A549 (cell line): ENCODE results near the gene STAT5A. TPM values are rescaled to one million over a fixed set of nuclear protein-coding genes. Genes with fewer than 3 reads are reported as not detected.
"Not testable (repeated sequence)": the region's sequence is repeated elsewhere in the genome, so short reads cannot be mapped to it uniquely, and the experiment has no call there.

ENCODE experiments used
- ATAC-seq, 2 experiments: fragments of 200-7000 bp in 1 of 2; fragments of >200 bp in 1 of 2; cut with Nextera tagmentation in 1 of 2; cut with Tn5 transposase in 1 of 2; 3 replicates each; pipeline versions ENCODE4 v1.8.0 to v1.9.1; 2018 to 2020; ENCODE audit warnings: mild to moderate bottlenecking in 1 of 2, moderate library complexity in 1 of 2
- CTCF ChIA-PET: fragments of 300-600 bp; sonication (Branson Sonifier 250); formaldehyde crosslinking; extraction: SDS; loops from one replicate; lab custom pipeline; 2021; ENCODE audit warnings: antibody characterized with exemption, inconsistent platforms; lab: Yijun Ruan, JAX
- POLR2A ChIA-PET: fragments of 350-600 bp; formaldehyde crosslinking; extraction: SDS; loops from one replicate; lab custom pipeline; 2021; ENCODE audit warnings: antibody characterized with exemption, inconsistent platforms; lab: Yijun Ruan, JAX
- DNase-seq, 2 experiments: peaks; one replicate each; pipeline versions ENCODE4 v3.0.0 to v3.0.0-alpha.2; 2011 to 2016; ENCODE audit warnings: low read depth in 1 of 2, low spot score in 1 of 2
- FAIRE-seq: peaks from 2 replicates; lab custom pipeline; 2011; peaks lifted over from hg19 to GRCh38; lab: Jason Lieb, UNC
- H3K27ac ChIP-seq, 2 experiments: fragments of >200 bp; sonication (Bioruptor Twin); formaldehyde crosslinking; 3 replicates each; pipeline ENCODE4 v1.5.1; 2016 to 2017
- H3K4me1 ChIP-seq: fragments of >200 bp; sonication (Bioruptor Twin); formaldehyde crosslinking; 3 replicates; pipeline ENCODE4 v1.6.1; 2016
- H3K4me2 ChIP-seq: fragments of >200 bp; sonication (Bioruptor Twin); formaldehyde crosslinking; 3 replicates; pipeline ENCODE4 v1.6.1; 2016
- H3K4me3 ChIP-seq: fragments of >200 bp; sonication (Bioruptor Twin); formaldehyde crosslinking; 3 replicates; pipeline ENCODE4 v1.5.1; 2016
- H3K9me3 ChIP-seq: fragments of >200 bp; sonication (Bioruptor Twin); formaldehyde crosslinking; 3 replicates; pipeline ENCODE4 v1.6.1; 2016
- CBX2 ChIP-seq: fragments of 200-600 bp; sonication (generic); IDR thresholded peaks from 2 replicates; pipeline ENCODE4 v1.6.1; 2016; ENCODE audit warnings: low read depth, mild to moderate bottlenecking, borderline replicate concordance
- CTCF ChIP-seq: fragments of >200 bp; sonication (Bioruptor Twin); formaldehyde crosslinking; IDR thresholded peaks from 3 replicates; pipeline ENCODE4 v1.5.1; 2016
- ESRRA ChIP-seq: fragments of 150-350 bp; IDR thresholded peaks from 2 replicates; pipeline ENCODE4 v1.6.1; 2014; ENCODE audit warnings: mild to moderate bottlenecking, low read length, borderline replicate concordance
- FOSL2 ChIP-seq, 2 experiments: fragments of 450-650 bp in 1 of 2; fragments of >200 bp in 1 of 2; sonication (Bioruptor Twin) in 1 of 2; formaldehyde crosslinking; IDR thresholded peaks; 2 replicates each; pipeline versions ENCODE4 v1.5.0 to v1.6.1; 2016 to 2020; ENCODE audit warnings: mild to moderate bottlenecking in 1 of 2, moderate library complexity in 1 of 2
- FOXS1 ChIP-seq: fragments of 250-450 bp; sonication (Bioruptor Pico); IDR thresholded peaks from 2 replicates; pipeline ENCODE4 v1.5.0; 2020; ENCODE audit warnings: mild to moderate bottlenecking, moderate library complexity
- GATA3 ChIP-seq: IDR thresholded peaks from 2 replicates; pipeline ENCODE4 v1.6.1; 2012; ENCODE audit warnings: borderline replicate concordance
- JUNB ChIP-seq: fragments of >200 bp; sonication (Bioruptor Twin); formaldehyde crosslinking; IDR thresholded peaks from 2 replicates; pipeline ENCODE4 v1.6.1; 2016
- MAFK ChIP-seq: fragments of 450-650 bp; IDR thresholded peaks from 2 replicates; pipeline ENCODE4 v1.6.1; 2014; ENCODE audit not compliant: partially characterized antibody
- NFE2L2 ChIP-seq: fragments of 150-350 bp; conservative IDR thresholded peaks from 2 replicates; pipeline ENCODE4 v1.6.1; 2014; ENCODE audit warnings: low read length
- PHF8 ChIP-seq: fragments of 200-600 bp; sonication (generic); IDR thresholded peaks from 2 replicates; pipeline ENCODE4 v1.6.1; 2016; ENCODE audit warnings: low read depth, mild to moderate bottlenecking, antibody characterized with exemption, moderate library complexity, borderline replicate concordance
- POLR2AphosphoS2 ChIP-seq: conservative IDR thresholded peaks from 2 replicates; pipeline ENCODE4 v1.6.1; 2012; ENCODE audit warnings: low read length, improper control_type of control experiment, inconsistent platforms
- RCOR1 ChIP-seq: fragments of 150-350 bp; IDR thresholded peaks from 2 replicates; pipeline ENCODE4 v1.6.1; 2014; ENCODE audit warnings: antibody characterized with exemption, low read length, low read depth
- REST ChIP-seq: fragments of 200-600 bp; sonication (generic); IDR thresholded peaks from 2 replicates; pipeline ENCODE4 v1.6.1; 2016; ENCODE audit warnings: antibody characterized with exemption, mild to moderate bottlenecking, moderate library complexity
- SREBF2 ChIP-seq: fragments of 450-650 bp; IDR thresholded peaks from 2 replicates; pipeline ENCODE4 v1.6.1; 2014; ENCODE audit warnings: mild to moderate bottlenecking, moderate library complexity
- TFCP2L1 ChIP-seq: fragments of 250-450 bp; sonication (Bioruptor Pico); IDR thresholded peaks from 2 replicates; pipeline ENCODE4 v1.5.0; 2021; ENCODE audit warnings: mild to moderate bottlenecking
- ZC3H11A ChIP-seq: fragments of 450-650 bp; IDR thresholded peaks from 2 replicates; pipeline ENCODE4 v1.6.1; 2014; ENCODE audit warnings: antibody characterized with exemption, mild to moderate bottlenecking
- WGBS: methylation state at CpG from one replicate; pipeline ENCODE4 v1.1.6; 2017; ENCODE audit errors: missing lambda C conversion rate; 5-methylcytosine and 5-hydroxymethylcytosine counted together
- polyA plus RNA-seq, 4 experiments: library from polyadenylated mRNA; depleted of rRNA in 3 of 4; stranded (reverse); fragments of >200 nt; fragmentation: RNase III in 1 of 4; extraction: RNeasy Plus Mini Kit Qiagen cat#74134 plus additional on column Dnase treatment in 1 of 4; gene quantifications; 2 replicates in 3 of 4; 3 replicates in 1 of 4; pipeline ENCODE4 v1.2.3, GENCODE V29; 2011 to 2017
- TF ChIP-seq, protein P1 (sequence below): fragments of >200 bp; sonication (Bioruptor Twin); formaldehyde crosslinking; IDR thresholded peaks from 2 replicates; pipeline ENCODE4 v1.6.1; 2016
- TF ChIP-seq, protein P2 (sequence below): IDR thresholded peaks from 2 replicates; pipeline ENCODE4 v1.6.1; 2012
- TF ChIP-seq, protein P3 (sequence below): fragments of 150-350 bp; IDR thresholded peaks from 2 replicates; pipeline ENCODE4 v1.6.1; 2014; ENCODE audit warnings: low read depth, mild to moderate bottlenecking, low read length
- TF ChIP-seq, protein P4 (sequence below): fragments of 250-450 bp; sonication (Bioruptor Pico); IDR thresholded peaks from 2 replicates; pipeline ENCODE4 v1.5.0; 2021; ENCODE audit warnings: mild to moderate bottlenecking, moderate library complexity, borderline replicate concordance

Gene STAT5A
- polyA plus RNA-seq, 2 of the 4 experiments (the other 2 are of a cell fraction) = 2.2 to 4.0 TPM

DNA sequence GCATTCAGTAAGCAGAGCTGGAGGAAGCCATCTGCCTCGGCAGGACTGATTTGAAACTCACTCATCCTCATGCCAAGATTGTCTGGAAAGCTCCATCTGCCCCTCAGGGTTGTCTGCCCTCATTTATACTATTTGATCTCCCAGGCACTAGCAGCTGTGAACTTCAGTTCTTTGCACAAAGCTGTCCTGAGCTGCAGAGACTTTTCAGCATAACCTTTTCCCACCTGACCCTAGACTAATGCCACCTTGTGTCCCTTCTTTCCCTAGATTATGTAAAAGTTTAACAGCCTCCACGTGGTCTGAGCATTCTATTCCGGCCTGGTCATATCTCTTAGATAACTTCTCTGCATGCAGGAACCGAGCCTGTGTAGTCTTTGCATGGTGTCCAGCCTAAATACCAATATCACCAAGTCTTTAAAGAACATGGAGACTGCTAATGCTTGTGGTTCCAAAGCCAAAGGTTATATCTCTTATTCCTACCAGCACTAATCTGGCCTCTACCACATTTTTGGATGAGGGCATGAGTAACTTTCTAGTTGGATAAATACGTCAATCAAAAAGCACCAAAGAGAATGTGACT is 29.1 kb downstream of the STAT5A start:
- no peak overlapping the region for H3K27ac ChIP-seq

GRCh38 chr17:42317967-42318366 is 29.7 kb downstream of the STAT5A start:
- H3K27ac ChIP-seq, FAIRE-seq, ATAC-seq, POLR2A ChIA-PET, H3K4me2 ChIP-seq, H3K4me3 ChIP-seq, DNase-seq, H3K9me3 ChIP-seq: not testable (repeated sequence)
- H3K4me1 ChIP-seq = peaks cover 11% of the 10 kb centered on the region
- WGBS = 95% methylated on average over 6 of the region's 6 CpGs
- CTCF ChIA-PET = interaction anchor here (0.6 to 31.0 kb wide), 12 partner anchors 9 to 209 kb away, joined by 3 to 1360 read pairs (median 4); partner anchors contain the start of gene STAT3

More for the DNA sequence above, 29.1 kb downstream of the STAT5A start:
- TF ChIP-seq ESRRA (no peak), FOSL2 (IDR thresholded peaks at IDR 0.05) (no peak), FOSL2 (CRISPR knock-in tag; IDR thresholded peaks at IDR 0.05) (no peak), GATA3 (no peak), PHF8 (no peak), CTCF (no peak), ZC3H11A (no peak), NFE2L2 (no peak), FOXS1 (CRISPR knock-in tag) (no peak), SREBF2 (no peak), CBX2 (no peak), POLR2AphosphoS2 (no peak), JUNB (no peak), TFCP2L1 (no peak), RCOR1 (no peak), MAFK (no peak), REST (no peak)
- TF ChIP-seq, protein P1, sequence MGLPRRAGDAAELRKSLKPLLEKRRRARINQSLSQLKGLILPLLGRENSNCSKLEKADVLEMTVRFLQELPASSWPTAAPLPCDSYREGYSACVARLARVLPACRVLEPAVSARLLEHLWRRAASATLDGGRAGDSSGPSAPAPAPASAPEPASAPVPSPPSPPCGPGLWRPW = no peak
- TF ChIP-seq, protein P2, sequence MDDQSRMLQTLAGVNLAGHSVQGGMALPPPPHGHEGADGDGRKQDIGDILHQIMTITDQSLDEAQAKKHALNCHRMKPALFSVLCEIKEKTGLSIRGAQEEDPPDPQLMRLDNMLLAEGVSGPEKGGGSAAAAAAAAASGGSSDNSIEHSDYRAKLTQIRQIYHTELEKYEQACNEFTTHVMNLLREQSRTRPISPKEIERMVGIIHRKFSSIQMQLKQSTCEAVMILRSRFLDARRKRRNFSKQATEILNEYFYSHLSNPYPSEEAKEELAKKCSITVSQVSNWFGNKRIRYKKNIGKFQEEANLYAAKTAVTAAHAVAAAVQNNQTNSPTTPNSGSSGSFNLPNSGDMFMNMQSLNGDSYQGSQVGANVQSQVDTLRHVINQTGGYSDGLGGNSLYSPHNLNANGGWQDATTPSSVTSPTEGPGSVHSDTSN = no peak
- TF ChIP-seq, protein P3, sequence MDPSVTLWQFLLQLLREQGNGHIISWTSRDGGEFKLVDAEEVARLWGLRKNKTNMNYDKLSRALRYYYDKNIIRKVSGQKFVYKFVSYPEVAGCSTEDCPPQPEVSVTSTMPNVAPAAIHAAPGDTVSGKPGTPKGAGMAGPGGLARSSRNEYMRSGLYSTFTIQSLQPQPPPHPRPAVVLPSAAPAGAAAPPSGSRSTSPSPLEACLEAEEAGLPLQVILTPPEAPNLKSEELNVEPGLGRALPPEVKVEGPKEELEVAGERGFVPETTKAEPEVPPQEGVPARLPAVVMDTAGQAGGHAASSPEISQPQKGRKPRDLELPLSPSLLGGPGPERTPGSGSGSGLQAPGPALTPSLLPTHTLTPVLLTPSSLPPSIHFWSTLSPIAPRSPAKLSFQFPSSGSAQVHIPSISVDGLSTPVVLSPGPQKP = no peak
- TF ChIP-seq, protein P4, sequence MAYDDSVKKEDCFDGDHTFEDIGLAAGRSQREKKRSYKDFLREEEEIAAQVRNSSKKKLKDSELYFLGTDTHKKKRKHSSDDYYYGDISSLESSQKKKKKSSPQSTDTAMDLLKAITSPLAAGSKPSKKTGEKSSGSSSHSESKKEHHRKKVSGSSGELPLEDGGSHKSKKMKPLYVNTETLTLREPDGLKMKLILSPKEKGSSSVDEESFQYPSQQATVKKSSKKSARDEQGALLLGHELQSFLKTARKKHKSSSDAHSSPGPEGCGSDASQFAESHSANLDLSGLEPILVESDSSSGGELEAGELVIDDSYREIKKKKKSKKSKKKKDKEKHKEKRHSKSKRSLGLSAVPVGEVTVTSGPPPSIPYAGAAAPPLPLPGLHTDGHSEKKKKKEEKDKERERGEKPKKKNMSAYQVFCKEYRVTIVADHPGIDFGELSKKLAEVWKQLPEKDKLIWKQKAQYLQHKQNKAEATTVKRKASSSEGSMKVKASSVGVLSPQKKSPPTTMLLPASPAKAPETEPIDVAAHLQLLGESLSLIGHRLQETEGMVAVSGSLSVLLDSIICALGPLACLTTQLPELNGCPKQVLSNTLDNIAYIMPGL (CRISPR knock-in tag) = no peak
- ATAC-seq (no peak), DNase-seq (no peak), FAIRE-seq (no peak)
- peaks cover 10% of the 10 kb centered on the region for H3K4me1 ChIP-seq
- H3K4me2 ChIP-seq = no peak overlapping the region
- no peaks in the 10 kb centered on the region for H3K9me3 ChIP-seq
- no peak overlapping the region for H3K4me3 ChIP-seq
- ChIA-PET CTCF (interaction anchor here (0.6 to 31.0 kb wide), 13 partner anchors 6 to 211 kb away, joined by 3 to 1360 read pairs (median 4); partner anchors contain the start of gene STAT3), POLR2A (interaction anchor here (0.6 to 1.0 kb wide), 3 partner anchors 106 to 190 kb away, joined by 3 to 4 read pairs (median 3); partner anchors contain the start of gene CAVIN1)
- 62% methylated on average over 5 of the region's 5 CpGs for WGBS
